GM21825 (cell line): ENCODE data around the gene TP53I3.
"Not testable (repeated sequence)": the region's sequence is repeated elsewhere in the genome, so short reads cannot be mapped to it uniquely, and the experiment has no call there.

Experiments
- ATAC-seq: cut with Tn5 transposase; IDR thresholded peaks from one replicate; pipeline ENCODE4 v1.9.1; 2021; ENCODE audit warnings: mild to moderate bottlenecking, moderate library complexity; ENCODE audit not compliant: unreplicated experiment

TP53I3 gene

DNA sequence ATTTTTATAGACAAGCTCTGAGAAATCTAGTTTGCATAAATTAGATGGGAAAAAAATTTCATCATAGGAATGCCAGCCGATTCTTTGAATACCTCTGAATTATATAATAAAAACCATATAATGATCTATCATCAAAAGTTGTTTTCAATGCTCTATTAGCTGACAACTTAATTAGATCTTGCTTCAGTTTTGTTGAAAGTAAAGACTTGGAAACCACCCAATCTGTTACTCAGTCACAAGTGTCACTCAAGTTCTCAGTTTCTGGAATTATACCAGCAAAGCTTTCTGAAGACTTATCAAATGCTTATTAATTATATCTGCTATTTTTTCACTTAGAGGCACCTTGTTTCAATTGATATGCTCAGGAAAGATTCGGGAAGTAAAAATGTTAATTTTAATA, 17.4 kb upstream of the TP53I3 start:
- no peak for ATAC-seq

- ATAC-seq = not testable (repeated sequence)
These were observed 16.1 kb upstream of the TP53I3 start for GRCh38 chr2:24100732-24101131.

GRCh38 chr2:24095171-24095677, 10.6 kb upstream of the TP53I3 start:
- not testable (repeated sequence) for ATAC-seq

GRCh38 chr2:24093270-24093669, 8.6 kb upstream of the TP53I3 start:
- not testable (repeated sequence) for ATAC-seq

- no peak for ATAC-seq
These were observed 4.3 kb upstream of the TP53I3 start for GRCh38 chr2:24088821-24089359.

- ATAC-seq = no peak
These were observed 2.4 kb upstream of the TP53I3 start for GRCh38 chr2:24087032-24087431.

DNA sequence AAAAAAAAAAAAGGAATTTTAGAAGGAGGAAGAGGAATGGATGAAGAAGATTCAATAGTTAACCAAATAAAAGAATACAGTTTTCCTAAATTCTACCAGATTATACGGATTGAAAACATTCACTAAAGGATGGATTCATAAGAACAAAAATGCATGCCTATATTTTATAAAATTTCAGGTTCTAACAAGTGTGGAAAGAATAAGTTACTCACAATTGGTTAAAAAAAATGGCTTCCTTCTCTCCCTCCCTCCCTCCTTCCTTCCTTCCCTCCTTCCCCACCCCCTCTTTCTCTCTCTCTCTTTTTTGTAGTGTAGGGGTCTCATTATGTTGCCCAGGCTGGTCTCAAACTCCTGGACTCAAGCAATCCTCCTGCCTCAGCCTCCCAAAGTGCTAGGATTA, 1.6 kb upstream of the TP53I3 start:
- no peak for ATAC-seq

GRCh38 chr2:24085200-24085489, 511 bp upstream of the TP53I3 start:
- no peak for ATAC-seq

DNA sequence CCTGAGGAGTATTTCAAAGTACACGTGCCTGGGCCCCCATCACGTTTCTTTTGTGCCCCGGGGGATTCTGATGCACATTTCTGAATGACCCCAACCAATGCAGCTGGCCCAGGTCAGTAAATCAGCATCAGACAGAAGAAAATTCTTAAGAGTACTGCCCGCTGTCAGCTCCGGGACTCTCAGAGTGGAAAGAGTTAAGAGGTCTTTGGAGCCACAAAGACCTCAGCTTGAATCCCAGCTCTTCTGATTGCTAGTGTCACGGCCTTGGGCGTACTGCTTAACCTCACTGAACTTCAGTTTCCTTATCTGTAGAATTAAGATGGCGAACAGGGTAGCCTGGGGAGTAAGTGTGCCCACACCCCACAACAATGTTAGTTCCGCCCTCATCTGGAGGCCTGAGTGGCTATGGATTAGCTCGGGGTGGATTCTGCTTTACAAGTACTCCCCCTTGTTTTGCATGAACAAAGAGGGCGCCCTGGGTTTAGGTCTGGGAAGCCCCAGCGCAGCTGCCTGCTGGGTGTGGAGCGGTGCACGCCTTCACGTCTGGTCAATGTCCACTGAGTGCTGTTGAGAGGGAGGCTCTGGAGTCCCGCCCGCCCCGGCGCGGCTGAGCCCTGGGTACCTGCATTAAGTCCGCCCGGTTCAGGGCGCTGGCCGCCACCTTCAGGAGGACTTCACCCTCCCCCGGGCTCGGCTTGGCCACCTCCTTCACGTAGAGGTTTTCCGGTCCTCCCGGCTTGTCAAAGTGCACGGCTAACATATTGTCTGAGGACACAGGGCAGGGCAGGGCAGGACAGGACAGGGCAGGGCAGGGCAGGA, 858 bp downstream of the TP53I3 start:
- peak; percentile 78 for ATAC-seq

GRCh38 chr2:24082787-24083566, 1.7 kb downstream of the TP53I3 start:
- ATAC-seq = no peak

- no peak for ATAC-seq
These were observed 3.9 kb downstream of the TP53I3 start for GRCh38 chr2:24080701-24081100.

GRCh38 chr2:24077879-24078278, 6.8 kb downstream of the TP53I3 start:
- no peak for ATAC-seq

DNA sequence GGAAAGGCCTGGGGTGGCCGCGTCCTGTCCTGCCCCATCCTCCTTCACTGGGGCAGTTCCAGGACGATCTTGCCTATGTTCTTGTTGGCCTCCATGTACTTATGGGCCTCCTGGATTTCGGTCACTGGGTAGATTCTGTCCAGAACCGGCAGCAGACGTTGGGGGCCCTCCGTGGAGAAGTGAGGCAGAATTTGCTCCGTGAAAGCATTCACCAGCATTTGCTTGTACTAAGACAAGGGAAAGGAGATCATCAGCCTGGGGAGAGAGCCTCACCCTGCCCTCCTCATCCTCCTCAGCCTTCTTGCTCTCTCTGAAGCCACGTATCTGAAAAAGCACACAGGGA, 7.1 kb downstream of the TP53I3 start:
- no peak for ATAC-seq

DNA sequence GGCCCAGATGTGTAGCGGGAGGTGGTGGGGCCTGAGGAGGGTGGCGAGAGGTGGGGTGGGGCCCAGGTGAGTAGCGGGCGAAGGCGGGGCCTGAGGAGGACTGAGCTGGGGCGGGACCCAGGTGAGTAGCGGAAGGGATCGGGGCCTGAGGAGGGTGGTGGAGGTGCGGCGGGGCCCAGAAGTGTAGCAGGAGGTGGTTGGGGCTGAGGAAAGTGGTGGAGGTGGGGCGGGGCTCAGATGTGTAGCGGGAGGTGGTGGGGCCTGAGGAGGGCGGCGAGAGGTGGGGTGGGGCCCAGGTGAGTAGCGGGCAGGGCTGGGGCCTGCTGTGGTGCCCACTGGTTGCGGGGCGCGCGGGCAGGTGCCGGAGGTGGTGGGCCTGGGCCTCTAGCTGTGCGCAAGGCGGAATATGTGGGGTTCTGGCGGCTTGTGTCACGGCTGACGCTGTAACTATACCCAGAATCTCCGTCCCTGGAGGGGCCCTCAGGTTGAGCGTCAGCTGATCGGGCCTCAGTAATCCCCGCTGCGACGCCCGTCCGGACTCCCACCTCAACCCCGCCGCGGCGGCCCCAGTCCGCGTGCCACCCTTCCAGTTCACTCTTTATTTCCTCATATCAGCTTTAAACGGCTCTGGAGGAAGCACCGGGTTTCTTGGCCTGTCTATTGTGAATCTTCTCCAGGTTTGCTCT, 7.6 kb downstream of the TP53I3 start:
- ATAC-seq = peak; percentile 0

GRCh38 chr2:24075915-24076848, 8.5 kb downstream of the TP53I3 start, which contains the start of gene SF3B6:
TSS of gene SF3B6 (minus strand) at chr2:24076326. CDS start at chr2:24076229, 97 bp downstream.
- ATAC-seq = peak; percentile 91

GRCh38 chr2:24075259-24075658, 9.4 kb downstream of the TP53I3 start:
- no peak for ATAC-seq

DNA sequence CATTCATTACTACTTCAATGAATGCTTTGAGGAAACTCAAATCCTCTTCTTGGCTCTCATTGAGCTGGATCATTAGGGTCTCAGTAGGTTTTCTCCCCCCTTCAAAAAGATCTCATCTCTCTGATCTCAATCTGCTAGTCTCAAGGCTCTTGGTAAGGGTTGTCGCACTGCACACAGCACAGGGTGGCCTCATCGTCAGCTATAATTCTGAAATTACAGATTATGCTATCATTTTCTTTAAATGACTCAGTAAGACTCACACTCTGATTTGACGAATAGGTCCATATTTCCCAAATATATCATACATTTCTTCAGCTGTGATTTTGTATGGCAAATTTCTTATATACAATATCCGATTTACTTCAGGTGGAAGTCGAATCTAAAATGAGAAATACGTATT, 10.8 kb downstream of the TP53I3 start:
- ATAC-seq = no peak

DNA sequence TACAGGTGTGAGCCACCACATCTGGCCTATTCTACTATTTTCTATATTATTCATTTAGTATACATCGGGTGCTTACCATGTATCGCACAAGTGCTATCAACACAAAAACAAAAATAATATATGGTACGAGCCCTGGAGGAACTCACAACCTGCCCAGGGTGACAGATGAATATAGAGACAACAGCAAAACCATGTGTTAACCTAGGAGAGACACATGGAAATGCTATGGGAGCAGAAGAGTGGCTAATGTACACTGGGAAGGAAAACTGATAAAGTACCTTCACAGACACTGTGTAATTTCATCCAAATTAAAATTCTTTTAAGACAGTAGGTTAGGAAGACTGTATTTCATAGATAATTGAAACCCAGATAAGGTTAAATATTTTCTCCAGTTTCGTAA, 12.4 kb downstream of the TP53I3 start:
- no peak for ATAC-seq

DNA sequence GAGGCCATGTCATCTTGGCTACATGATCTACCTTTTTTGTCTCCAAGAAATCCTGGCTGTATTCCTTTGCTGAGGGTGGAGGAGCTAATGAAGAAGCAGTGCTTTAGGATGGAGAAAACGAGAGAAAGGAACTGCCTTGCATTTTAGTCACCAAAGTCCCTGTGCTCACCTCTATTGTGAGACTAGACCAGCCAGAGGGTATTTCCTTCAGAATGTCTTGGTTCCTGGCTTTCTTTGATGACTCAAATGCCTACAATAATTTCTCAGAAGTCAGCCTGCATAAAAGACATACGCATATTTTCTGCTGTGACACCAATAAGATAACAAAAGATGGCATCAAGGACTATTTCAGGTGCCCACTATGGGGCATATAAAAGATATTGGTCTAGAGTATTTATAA, 19.3 kb downstream of the TP53I3 start:
- no peak for ATAC-seq

DNA sequence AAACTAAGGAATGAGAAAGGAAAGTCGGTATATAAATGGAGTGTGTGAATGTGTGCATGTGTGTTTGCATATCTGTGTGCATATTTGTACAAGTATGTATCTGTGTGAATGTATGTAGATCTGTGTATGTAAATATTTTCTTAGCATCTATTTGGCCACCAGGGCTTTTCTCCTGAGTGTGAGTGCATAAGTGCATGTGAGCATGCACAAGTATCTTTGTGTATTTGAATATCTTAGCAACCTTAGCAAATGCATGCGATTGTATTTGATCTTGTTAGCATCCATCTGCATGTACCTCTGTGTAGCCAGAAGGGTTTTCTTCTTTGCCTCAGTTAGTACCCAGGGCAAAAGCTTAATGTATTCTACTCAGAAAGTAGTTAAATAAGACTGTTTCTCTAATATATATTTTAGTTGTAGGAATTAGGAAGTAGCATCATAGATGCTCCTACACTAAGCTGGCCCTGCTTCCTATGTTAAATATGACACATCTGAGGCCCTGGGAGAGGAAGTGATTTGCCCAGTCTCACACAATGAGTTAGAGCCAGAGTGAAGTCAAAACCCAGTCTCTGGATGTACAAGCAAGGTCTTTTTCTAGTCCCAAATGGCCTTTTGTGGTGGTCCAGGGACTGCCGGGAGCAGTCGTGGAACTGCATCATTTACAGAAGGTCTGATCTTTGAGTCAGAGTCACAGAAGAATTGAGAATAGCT, 25.9 kb downstream of the TP53I3 start:
- ATAC-seq = no peak
